ENCODE data around the gene ZNF853.

DNA sequence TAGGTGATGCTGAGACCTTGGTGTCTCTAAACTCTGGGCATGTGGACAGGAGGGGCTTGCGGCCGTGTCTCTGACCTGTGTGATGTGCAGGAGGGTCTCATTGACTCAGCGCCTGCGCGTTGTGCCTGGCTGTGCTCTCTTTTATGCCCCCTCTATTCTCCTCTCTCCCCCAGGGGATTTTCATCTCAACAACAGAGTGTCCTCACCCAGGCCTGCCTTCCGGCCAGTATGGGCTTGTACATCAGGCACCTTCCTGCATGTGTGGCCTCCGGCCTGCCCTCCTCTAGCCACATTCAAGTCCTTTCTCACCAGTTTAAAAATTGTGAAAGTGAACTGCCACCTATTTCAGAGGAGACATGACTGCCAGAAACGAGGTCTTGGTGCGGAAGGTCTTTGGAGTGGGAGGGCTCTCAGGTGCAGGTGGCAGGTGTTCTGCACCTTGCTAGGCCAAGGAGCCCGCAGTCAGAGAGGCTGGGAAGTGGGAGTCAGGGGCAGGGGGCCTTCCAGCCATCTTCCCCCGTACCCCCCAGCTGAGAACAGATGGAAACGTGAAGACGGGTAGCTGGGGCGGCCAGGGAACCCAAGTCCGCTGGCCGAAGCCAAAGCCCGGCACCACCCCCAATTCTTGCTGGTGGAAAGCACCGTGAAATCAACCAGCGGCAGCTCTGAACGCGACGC, 26.1 kb upstream of the ZNF853 start:
- TF ChIP-seq, protein P1, sequence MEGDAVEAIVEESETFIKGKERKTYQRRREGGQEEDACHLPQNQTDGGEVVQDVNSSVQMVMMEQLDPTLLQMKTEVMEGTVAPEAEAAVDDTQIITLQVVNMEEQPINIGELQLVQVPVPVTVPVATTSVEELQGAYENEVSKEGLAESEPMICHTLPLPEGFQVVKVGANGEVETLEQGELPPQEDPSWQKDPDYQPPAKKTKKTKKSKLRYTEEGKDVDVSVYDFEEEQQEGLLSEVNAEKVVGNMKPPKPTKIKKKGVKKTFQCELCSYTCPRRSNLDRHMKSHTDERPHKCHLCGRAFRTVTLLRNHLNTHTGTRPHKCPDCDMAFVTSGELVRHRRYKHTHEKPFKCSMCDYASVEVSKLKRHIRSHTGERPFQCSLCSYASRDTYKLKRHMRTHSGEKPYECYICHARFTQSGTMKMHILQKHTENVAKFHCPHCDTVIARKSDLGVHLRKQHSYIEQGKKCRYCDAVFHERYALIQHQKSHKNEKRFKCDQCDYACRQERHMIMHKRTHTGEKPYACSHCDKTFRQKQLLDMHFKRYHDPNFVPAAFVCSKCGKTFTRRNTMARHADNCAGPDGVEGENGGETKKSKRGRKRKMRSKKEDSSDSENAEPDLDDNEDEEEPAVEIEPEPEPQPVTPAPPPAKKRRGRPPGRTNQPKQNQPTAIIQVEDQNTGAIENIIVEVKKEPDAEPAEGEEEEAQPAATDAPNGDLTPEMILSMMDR (IDR thresholded peaks at IDR 0.05) = no peak
- TF ChIP-seq, protein P2, sequence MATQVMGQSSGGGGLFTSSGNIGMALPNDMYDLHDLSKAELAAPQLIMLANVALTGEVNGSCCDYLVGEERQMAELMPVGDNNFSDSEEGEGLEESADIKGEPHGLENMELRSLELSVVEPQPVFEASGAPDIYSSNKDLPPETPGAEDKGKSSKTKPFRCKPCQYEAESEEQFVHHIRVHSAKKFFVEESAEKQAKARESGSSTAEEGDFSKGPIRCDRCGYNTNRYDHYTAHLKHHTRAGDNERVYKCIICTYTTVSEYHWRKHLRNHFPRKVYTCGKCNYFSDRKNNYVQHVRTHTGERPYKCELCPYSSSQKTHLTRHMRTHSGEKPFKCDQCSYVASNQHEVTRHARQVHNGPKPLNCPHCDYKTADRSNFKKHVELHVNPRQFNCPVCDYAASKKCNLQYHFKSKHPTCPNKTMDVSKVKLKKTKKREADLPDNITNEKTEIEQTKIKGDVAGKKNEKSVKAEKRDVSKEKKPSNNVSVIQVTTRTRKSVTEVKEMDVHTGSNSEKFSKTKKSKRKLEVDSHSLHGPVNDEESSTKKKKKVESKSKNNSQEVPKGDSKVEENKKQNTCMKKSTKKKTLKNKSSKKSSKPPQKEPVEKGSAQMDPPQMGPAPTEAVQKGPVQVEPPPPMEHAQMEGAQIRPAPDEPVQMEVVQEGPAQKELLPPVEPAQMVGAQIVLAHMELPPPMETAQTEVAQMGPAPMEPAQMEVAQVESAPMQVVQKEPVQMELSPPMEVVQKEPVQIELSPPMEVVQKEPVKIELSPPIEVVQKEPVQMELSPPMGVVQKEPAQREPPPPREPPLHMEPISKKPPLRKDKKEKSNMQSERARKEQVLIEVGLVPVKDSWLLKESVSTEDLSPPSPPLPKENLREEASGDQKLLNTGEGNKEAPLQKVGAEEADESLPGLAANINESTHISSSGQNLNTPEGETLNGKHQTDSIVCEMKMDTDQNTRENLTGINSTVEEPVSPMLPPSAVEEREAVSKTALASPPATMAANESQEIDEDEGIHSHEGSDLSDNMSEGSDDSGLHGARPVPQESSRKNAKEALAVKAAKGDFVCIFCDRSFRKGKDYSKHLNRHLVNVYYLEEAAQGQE (IDR thresholded peaks at IDR 0.05; ENCODE audit: insufficient read depth in 1 of 2, low read depth in 2 of 2, low read length in 1 of 2) = no peak
